HG02852 (cell line): ENCODE results near the gene AOX1.
"Not testable (repeated sequence)": the region's sequence is repeated elsewhere in the genome, so short reads cannot be mapped to it uniquely, and the experiment has no call there.

Source experiments
- ATAC-seq: cut with Tn5 transposase; IDR thresholded peaks from one replicate; pipeline ENCODE4 v1.9.1; 2021; ENCODE audit warnings: mild to moderate bottlenecking, moderate library complexity; ENCODE audit not compliant: unreplicated experiment

Gene AOX1

DNA sequence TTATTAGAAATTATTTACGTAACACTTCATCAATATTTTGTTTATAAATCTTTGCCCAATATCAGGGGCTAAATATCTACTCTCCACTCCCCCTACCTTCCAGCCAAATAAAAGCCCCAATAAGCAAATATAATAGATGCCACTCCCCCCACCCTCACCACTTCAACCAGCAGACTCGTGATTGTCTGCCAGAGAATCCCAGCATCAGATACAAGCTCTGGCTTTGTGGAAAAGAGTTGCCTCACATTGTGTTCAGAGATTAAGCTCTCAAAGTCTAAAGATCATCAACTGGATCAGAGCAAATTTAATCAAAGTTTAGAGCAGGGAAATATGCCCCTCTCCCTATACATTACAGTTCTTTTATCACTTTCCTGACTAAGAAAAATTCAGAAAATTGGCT lies 39.5 kb downstream of the AOX1 start:
- no peak for ATAC-seq

DNA sequence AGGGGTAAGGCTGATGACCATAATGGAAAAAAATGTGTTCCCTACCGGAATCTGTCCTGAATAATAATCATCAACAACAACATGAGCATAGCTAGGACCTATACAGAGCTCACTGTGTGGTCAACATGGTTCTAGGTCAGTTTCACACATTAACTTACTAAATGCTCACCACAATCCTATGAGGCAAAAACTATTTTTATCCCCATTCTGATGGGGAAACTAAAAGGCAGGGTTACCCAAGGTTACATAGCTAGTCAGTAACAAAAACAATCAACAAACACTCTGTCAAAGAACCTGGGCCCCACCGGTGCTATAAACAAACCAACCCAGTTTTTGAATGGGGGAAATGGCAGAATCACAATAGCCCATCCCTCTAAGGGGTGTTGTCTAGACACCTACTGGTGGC lies 40.1 kb downstream of the AOX1 start:
- ATAC-seq = no peak

DNA sequence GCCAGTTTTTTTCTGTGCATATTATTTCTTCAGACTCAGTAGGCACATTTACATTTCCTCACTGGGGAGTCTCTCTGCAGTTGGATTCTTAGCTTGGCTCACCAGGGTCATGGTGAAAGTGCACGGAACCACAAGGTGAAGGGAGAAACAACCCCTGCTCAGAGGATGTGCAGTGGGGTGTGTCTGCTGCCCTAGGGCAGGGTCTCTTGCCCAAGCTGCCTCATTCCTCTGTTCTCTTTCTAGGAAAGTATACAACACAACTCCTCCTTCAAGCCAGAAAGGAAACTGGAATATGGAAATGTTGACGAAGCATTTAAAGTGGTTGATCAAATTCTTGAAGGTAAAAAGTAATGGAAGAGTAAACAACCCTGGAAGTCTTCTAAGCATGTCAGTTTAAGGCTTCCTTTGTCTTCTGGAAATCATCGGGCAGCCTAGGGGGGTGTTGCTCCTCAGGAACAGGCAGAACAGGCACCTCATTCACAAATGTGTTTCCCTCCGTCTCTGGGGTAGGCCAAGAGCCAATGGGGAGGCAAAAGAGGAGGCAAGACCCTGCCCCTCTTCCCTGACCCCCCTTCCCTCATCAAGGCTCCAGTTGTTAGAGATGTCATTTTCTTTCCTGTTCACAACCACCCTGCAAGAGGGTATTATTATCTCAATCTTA lies 41.4 kb downstream of the AOX1 start:
- no peak for ATAC-seq

DNA sequence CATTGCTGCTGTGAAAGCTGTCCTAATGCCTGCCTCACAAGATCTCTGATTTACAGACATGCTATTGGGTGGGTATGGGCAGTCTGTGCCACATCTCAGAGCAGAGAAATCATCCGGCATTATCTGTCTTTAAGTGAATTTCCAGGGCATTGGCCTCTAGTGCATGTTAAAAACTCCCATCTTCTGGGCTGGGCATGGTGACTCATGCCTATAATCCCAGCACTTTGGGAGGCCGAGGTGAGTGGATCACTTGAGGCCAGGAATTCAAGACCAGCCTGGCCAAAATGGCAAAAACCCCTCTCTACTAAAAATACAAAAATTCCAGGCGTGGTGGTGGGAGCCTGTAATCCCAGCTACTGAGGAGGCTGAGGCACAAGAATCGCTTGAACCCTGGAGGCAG lies 42.6 kb downstream of the AOX1 start:
- not testable (repeated sequence) for ATAC-seq

DNA sequence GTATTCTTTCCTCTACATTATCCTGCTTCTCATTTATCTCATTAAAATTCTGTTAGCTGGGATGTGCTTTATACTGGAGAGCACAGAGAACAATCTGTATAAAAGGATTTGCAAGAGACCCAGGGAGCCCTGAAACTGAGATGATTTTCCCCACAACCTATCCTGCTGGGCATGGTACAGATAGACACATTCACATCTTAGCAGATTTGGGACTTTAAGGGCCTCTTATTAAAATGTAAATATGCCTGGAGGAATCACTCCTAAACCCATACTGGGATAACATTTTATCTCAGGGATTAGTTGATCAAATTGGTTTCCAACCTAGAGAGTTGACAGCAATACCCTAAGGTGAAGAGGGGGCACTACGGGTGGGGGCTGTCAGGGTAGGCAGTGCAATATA lies 45.5 kb downstream of the AOX1 start:
- ATAC-seq = no peak

DNA sequence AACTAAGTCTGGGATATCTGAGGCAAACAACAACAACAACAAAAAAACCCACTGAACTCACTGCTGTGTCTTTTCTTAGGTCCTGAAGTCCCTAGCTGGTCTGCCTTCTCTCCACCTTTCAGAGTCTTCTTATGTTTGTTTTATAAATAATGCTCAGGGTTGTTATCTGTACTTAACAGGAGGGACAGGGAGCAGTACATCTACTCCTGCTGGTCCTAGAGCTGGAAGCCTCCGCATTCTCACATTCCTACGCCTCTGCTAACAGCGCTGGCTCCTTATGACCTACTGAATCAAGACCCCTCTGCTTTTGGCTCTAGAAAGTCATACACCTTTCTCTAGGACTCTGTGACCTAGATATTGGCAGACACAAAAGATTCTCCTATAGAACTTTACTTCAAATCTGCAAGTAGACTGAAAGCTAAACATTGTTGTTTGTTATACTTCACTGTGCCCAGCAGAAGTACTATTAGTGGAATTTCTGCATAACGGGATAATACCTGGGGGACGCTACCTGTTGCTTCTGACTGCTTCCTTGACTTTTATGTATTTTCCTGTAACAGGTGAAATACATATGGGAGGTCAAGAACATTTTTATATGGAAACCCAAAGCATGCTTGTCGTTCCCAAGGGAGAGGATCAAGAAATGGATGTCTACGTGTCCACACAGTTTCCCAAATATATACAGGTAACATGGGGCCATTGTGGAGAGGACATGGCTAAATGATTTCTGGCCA lies 48.6 kb downstream of the AOX1 start:
- ATAC-seq = no peak

DNA sequence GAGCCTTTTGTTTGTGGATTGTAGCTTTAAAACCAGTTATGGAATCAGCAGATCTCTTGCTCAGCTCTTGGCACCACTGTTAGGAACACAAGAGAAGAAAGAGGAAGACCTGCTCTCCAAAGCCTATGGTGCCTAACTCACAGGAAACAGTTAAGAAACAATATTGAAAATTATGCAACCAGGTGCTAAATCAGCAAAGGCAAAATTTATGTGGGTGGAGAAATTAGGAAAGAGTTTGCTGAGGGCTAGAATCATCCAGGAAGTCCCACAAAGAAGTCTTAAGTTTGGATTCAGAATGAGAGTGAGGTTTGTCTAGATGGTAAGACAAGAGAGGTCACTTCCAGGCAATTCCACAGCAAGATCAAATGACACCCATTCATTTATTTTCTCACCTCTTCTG lies 49.4 kb downstream of the AOX1 start:
- ATAC-seq = no peak

DNA sequence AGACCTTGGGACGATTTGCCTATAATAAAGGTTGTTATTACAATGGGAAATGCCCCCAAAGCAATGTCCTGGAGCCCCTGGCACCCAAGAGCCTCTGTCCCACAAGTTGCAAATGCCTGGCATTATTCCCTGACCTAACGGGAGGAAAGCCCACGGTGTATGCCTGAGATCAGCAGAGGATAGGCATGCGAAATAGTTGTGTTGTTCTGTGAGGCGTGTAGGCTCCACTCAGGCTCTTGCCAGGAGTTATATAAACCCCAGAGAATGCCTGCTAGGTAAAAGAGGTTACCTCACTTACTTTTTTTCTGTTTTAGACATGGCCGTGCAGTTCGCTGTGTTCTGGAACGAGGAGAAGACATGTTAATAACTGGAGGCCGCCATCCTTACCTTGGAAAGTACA lies 52.1 kb downstream of the AOX1 start:
- no peak for ATAC-seq

DNA sequence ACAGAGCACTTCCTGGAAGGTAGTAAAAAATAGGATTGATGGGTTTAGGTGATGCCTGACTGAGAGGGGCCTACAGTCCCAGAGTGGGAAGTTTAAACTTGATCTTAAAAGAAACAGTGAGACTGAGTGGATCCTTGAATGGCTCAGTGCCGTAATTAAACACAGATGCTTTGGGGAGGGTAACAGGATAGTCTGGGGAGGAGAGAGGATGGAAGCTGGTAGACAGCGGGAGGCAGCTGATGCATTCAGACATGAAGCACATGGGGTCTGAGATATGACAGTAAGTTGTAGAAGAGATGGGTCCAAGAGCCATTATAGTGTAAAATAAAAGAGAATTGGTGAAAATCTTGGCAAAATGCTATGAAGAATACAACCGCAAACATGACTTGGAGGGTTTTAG lies 54.4 kb downstream of the AOX1 start:
- ATAC-seq = no peak

DNA sequence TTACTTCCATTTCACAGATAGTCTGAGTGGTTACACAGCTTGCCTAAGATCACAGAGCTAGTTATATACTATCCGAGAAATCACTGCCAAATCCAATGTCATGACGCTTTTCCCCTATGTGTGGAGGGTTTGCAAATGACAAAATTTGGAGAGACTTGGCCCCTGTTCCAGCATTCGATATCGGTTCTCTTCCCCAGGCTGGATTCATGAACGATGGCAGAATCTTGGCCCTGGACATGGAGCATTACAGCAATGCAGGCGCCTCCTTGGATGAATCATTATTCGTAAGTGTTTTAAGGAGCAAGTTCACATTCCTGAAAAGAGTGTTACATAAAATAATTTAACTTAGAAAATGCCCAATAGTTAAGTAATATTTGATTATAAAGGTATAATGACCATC lies 55.1 kb downstream of the AOX1 start:
- ATAC-seq = no peak

DNA sequence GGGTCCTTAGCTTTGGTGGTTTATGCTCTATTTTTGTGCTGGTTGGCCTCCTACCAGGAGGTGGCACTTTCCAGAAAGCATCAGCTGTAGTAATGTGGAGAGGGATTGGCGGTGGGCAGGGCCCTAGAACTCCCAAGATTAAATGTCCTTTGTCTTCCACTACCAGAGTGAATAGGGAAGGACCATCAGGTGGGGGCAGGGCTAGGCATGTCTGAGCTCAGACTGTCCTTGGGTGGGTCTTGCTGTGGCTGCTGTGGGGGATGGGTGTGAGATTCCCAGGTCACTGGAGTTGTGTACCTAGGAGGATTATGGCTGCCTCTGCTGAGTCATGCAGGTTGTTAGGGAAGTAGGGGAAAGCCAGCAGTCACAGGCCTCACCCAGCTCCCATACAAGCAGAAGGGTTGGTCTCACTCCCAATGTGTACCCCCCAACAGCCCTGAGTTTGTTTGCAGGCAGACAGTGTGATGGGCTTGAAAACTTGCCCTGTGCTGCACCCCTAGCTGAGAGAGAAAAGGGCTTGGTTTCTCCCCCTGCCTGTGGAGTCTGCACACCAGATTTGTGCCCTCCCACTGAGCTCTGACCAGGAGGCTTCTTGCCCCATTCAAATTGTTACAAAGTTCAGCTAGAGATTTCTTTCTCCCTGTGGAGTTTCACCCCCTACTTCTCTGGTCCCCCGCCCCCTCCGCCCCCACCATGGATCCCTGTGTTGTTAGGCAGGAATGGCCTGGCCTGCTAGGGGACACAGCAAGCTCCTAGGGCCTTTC lies 62.9 kb downstream of the AOX1 start:
- not testable (repeated sequence) for ATAC-seq

DNA sequence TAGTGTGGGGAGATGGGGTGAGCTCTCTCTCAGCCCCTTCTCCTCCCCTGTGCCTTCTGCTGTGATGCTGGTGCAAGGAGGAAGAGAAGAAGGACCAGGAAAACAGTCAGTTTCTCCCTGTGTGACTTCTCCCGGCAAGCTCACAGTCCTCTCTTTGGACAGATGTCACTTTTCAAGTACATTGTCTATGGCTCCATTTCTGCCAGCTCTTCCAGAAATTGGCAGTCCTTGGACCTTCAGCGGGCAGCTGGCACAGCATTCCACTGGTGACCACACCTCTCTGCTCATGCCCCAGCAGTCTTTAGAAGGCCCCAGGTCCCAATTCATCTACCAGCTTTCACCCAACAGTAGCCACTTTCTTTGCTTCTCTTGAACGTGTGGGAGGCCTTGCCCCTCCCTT lies 63.9 kb downstream of the AOX1 start:
- no peak for ATAC-seq

DNA sequence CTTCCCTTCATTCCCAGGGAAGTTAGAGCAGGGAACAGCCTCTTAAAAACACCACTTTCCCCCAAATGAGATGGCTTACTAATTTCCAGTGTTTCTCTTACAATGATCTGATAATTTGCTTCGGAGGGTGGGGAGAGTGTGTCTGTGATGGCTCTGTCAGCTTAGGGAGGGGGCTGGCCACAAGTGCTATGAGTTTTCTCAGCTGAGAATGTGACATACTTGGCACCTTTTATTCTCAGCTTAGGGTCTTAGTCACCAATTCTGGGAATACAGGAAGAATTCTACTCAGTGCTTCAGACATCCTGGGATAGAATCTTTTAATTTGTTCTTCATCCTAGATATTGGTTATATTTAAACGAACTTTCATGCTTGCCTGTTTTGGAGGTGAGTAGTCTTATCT lies 64.4 kb downstream of the AOX1 start:
- no peak for ATAC-seq

DNA sequence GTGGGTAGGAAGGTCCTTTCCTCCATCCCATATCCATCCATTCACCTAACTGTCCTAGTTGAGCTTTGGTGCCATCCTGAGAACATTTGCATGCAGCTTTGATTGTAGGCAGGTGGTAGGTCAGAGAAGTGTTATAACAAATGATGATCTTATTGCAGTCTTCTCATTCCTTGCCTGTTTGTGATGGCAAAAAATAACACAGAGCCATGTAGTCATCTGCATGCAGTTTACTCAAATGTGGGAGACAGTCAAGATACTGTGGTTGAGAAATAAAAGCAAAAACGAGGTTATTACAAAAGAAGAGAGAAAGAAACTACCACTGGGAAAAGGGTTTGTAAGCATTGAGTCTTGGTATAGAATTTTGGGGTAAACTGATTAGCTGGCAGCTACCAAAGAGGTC lies 66.3 kb downstream of the AOX1 start:
- no peak for ATAC-seq

DNA sequence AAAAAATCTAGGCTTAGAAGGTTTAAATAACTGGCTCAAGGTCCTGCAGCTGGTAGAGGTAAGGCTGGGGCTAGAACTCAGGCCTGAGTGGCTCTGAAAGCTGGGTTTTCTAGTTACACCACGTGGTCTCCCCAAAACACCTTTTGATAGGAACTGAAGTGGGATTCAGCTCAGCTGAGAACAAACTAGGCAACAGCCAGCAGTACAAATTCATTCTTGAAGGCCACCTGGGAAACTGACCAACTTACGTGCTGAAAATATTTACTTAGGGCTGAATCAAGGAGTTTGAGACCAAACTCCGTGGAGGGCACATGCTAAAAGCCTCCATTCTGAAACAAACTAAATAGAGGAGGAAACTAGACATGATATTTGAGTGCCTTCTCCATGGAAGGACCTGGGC lies 67.2 kb downstream of the AOX1 start:
- ATAC-seq = no peak

DNA sequence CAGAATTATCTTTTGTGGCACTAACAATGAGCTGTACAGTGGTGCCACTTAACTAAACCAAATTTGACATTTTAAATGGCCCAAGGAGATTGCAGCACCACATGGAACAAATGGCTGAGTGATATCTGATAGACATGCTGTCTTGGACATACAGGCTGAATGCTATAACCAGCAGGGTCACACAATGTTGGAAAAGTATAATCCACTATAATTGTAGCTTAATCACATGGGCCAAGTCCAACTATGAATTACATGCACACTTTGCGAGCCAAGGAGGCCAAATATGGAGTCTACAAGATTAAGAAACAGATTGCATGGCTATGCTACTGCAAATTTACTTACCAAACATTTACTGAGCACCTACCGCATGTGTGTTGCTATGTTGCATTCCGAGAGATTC lies 69.0 kb downstream of the AOX1 start:
- ATAC-seq = no peak

DNA sequence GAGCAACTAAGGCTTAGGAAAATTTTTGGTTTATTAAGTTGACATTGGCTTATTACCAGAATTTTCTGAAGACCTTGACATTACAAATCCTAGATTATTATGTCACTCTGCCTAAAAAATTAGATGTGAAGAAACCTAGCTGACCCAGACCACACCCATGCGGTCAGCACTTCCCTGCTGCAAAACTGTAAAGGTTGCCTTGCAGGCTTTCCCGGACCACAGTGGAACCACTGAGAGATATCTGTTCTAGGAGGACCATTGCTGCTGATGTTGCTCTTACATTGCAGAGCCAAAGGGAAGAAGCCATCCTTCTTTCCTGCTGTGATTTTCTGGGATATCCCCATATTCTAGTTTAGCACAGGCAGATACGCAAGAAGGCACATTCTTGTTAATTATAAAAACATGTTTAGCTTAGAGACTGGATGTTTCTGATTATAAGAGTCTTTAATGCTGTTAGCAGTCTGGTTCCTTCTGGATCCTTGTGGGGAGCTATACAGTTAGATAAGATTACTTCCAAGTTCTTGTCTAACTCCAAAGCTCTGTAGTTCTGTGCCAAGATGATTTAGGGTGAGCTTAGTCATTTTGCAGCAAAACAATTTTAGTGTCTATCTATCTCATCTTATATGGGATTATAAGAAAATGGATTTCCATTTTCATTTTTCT lies 70.2 kb downstream of the AOX1 start:
- ATAC-seq = no peak

DNA sequence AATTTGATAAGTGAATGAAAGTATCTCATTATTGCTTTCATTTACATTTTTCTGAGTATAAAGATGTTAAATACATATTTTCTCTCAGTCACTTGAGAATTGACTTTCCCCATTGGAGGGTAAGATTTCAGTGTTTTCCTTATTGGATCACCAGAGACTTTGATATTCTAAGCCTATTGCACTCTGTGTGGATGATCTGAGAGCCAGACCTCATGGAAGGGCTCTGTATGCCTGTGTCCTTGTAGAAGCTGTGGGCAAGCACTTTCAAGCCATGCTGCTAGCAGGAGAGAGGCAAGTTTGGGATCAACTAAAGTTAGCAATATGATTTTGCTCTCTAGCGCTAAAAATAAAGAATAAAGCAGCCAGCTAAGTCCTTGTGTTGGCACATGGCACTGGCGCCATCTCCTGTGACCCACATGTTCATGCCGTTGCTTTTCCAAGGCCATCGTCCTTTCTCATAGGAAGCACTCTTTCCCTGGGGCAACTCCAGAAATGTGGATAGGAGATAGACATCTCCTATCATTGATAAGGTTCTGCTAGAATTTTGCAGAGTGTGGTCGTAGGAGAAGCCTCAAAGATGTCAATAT lies 72.6 kb downstream of the AOX1 start:
- ATAC-seq = no peak

DNA sequence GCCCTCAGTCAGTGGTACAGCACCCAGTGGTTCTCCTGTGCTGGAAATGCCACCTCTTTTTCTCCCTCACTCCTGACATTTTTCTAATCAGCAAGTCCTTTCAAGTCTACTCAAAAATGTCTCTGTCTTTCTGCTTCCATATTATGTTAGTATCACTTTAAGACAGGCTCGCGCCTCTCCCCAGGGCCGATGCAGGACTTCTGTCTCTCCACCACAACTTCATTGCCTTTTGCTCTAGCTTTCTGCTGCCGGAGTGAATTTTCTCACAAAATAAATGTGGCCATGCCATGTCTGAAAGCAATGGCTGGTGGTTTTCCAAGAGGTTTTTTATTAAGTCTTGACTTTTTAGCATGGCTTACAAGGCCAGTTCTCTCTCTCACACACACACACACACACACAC lies 73.6 kb downstream of the AOX1 start:
- ATAC-seq = no peak

DNA sequence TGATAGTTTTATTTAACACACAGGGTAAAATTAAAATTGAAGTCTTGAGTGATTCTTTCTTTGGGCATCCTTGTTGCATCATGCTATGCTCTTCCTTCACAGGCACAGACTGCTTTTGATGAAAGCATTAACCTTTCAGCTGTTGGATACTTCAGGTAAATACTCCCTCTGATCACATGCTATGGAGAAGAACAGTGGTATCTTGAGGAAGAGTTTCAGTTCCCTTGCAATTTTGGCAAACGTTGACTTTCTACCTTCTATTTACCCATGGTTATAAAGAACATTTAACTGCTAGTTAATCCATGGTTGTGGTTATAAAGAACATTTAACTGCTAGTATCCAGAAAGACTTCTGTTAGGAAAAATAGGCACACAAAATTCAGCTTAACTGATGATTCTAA lies 75.7 kb downstream of the AOX1 start:
- no peak for ATAC-seq

DNA sequence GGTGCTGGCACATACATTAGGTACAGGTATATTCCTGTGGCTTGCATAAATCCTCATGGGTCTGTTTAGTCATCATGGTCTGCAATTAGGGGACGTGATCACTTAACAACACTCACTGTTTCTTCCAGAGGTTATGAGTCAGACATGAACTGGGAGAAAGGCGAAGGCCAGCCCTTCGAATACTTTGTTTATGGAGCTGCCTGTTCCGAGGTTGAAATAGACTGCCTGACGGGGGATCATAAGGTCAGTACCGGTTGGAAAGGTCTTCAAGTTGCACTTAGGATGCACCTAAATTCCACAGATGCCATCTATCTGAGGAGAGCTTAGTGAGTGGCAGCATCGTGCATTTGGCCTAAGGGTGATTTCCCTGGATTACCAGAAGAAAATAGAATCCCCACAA lies 76.9 kb downstream of the AOX1 start:
- no peak for ATAC-seq
